Measurements from ENCODE around the gene AVPI1. TPM values are rescaled to one million over a fixed set of nuclear protein-coding genes. Genes with fewer than 3 reads are reported as not detected.
A peak's percentile ranks its signal among the peaks of the same experiment; 100 is the strongest.

Gene AVPI1
- total RNA-seq, 1 donor from 2014 or later, result 5.6 TPM

DNA sequence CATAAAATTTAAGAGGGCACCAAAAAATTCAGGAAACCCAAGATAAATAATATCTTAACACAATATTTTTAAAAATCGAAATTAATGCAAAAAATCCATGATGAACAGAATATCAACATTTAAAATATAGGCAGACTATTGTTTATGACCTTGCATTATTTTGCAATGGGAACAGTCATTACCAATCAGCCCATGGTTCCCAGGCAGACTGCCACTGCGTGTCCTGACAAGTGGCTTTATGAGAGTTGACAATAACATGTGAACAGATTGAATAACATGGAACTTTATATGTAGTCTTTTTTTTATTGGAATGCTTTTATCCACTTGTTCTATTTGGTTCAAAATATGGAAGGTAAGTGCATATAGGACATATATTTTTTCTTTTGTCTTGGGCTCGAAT is 3.1 kb upstream of the AVPI1 start:
- Histone ChIP-seq H3K9ac (ENCODE audit: low read length) (no peak overlapping the region), H3K79me2 (ENCODE audit: insufficient read depth, low read length) (no peaks in the 10 kb centered on the region), H3K27ac (ENCODE audit: low read depth, low read length) (peak overlapping the region; percentile 71), H2AFZ (ENCODE audit: low read depth, low read length) (no peak overlapping the region), H3K4me1 (ENCODE audit: insufficient read depth, low read length) (peaks cover 42% of the 10 kb centered on the region), H4K20me1 (ENCODE audit: insufficient read depth, low read length) (no peaks in the 10 kb centered on the region), H3K27me3 (ENCODE audit: insufficient read depth, low read length) (no peaks in the 10 kb centered on the region), H3K4me2 (ENCODE audit: low read length) (peak overlapping the region; percentile 4), H3K4me3 (ENCODE audit: insufficient read depth, low read depth, low read length) (no peak overlapping the region), H3K36me3 (ENCODE audit: insufficient read depth, low read length) (no peaks in the 10 kb centered on the region), H3K9me3 (ENCODE audit: insufficient read depth, low read depth, low read length) (no peaks in the 10 kb centered on the region)
- Mint-ChIP-seq H3K4me1 (ENCODE audit: low read depth, unreplicated experiment) (peaks cover 14% of the 10 kb centered on the region), H3K9me3 (ENCODE audit: unreplicated experiment) (no peaks in the 10 kb centered on the region), H3K4me3 (ENCODE audit: unreplicated experiment) (no peak overlapping the region), H3K36me3 (ENCODE audit: low read depth, unreplicated experiment) (no peaks in the 10 kb centered on the region), H3K27ac (ENCODE audit: unreplicated experiment) (peak overlapping the region; percentile 72), H3K27me3 (ENCODE audit: low read depth, unreplicated experiment) (no peaks in the 10 kb centered on the region)
- no peak for DNase-seq (ENCODE audit: low read depth)
- FAIRE-seq, result no peak
- TF ChIP-seq EZH2 (IDR thresholded peaks at IDR 0.05; ENCODE audit: insufficient read depth, low read length), result no peak
- TF ChIP-seq, protein P1, sequence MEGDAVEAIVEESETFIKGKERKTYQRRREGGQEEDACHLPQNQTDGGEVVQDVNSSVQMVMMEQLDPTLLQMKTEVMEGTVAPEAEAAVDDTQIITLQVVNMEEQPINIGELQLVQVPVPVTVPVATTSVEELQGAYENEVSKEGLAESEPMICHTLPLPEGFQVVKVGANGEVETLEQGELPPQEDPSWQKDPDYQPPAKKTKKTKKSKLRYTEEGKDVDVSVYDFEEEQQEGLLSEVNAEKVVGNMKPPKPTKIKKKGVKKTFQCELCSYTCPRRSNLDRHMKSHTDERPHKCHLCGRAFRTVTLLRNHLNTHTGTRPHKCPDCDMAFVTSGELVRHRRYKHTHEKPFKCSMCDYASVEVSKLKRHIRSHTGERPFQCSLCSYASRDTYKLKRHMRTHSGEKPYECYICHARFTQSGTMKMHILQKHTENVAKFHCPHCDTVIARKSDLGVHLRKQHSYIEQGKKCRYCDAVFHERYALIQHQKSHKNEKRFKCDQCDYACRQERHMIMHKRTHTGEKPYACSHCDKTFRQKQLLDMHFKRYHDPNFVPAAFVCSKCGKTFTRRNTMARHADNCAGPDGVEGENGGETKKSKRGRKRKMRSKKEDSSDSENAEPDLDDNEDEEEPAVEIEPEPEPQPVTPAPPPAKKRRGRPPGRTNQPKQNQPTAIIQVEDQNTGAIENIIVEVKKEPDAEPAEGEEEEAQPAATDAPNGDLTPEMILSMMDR (IDR thresholded peaks at IDR 0.05; ENCODE audit: insufficient read depth, low read depth, low read length), result no peak

DNA sequence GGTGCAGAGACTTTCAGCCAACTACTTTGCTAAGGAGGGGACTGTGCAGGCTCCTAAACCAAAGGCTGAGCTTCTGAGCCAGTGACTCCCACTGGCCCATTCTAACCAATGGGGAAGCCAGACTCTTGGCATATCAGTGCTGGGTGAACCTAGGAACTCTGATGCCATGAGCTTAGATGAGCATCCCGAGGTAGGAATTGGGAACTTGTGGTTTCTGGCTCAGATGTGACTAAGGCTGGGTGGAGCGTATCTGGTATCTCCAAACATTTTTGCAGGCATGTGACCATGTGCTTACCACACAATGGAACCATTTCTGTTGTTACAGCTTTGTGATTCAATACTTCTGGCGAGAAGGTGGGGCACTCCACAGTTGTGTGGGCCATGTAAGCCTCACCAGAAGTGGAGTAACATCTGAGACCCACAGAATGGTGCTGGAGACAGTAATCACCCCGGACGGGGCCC is 2.5 kb upstream of the AVPI1 start:
- no peaks in the 10 kb centered on the region for H3K27me3 ChIP-seq (ENCODE audit: insufficient read depth, low read length)
- peak; percentile 94 for FAIRE-seq
- no peak overlapping the region for H3K4me3 Mint-ChIP-seq (ENCODE audit: unreplicated experiment)
- DNase-seq (ENCODE audit: low read depth), result peak; percentile 98
- no peaks in the 10 kb centered on the region for H3K36me3 Mint-ChIP-seq (ENCODE audit: low read depth, unreplicated experiment)
- H3K27me3 Mint-ChIP-seq (ENCODE audit: low read depth, unreplicated experiment), result no peaks in the 10 kb centered on the region
- no peak overlapping the region for H2AFZ ChIP-seq (ENCODE audit: low read depth, low read length)
- H3K4me1 ChIP-seq (ENCODE audit: insufficient read depth, low read length), result peaks cover 42% of the 10 kb centered on the region
- H3K9me3 Mint-ChIP-seq (ENCODE audit: unreplicated experiment), result no peaks in the 10 kb centered on the region
- H3K79me2 ChIP-seq (ENCODE audit: insufficient read depth, low read length), result no peaks in the 10 kb centered on the region
- TF ChIP-seq EZH2 (IDR thresholded peaks at IDR 0.05; ENCODE audit: insufficient read depth, low read length), result no peak
- TF ChIP-seq, protein P1 (IDR thresholded peaks at IDR 0.05; ENCODE audit: insufficient read depth, low read depth, low read length), result no peak
- peak overlapping the region; percentile 71 for H3K27ac ChIP-seq (ENCODE audit: low read depth, low read length)
- no peaks in the 10 kb centered on the region for H3K36me3 ChIP-seq (ENCODE audit: insufficient read depth, low read length)
- H3K9me3 ChIP-seq (ENCODE audit: insufficient read depth, low read depth, low read length), result no peaks in the 10 kb centered on the region
- H3K4me2 ChIP-seq (ENCODE audit: low read length), result peak overlapping the region; percentile 4
- no peak overlapping the region for H3K4me3 ChIP-seq (ENCODE audit: insufficient read depth, low read depth, low read length)
- peaks cover 14% of the 10 kb centered on the region for H3K4me1 Mint-ChIP-seq (ENCODE audit: low read depth, unreplicated experiment)
- no peaks in the 10 kb centered on the region for H4K20me1 ChIP-seq (ENCODE audit: insufficient read depth, low read length)
- no peak overlapping the region for H3K9ac ChIP-seq (ENCODE audit: low read length)
- peak overlapping the region; percentile 72 for H3K27ac Mint-ChIP-seq (ENCODE audit: unreplicated experiment)

All from astrocyte (in vitro differentiated cells and primary cell).